Stimulated activated naive CD8-positive, alpha-beta T cell treated with anti-CD3 and anti-CD28 coated beads, Interleukin-15, amount 100 ng/mL, for 72 hours (primary cell): ENCODE measurements around the gene SLC4A1AP.
"Not testable (repeated sequence)": the region's sequence is repeated elsewhere in the genome, so short reads cannot be mapped to it uniquely, and the experiment has no call there.

Source experiments
- ATAC-seq: fragments of 150-1000 bp; cut with Tn5 transposase; 2 replicates; pipeline ENCODE4 v1.10.0; 2021; ENCODE audit warnings: mild to moderate bottlenecking, moderate library complexity
- DNase-seq, 2 donors: peaks; one replicate each; pipeline ENCODE4 v3.0.0; 2021 to 2022
- H3K27ac Mint-ChIP-seq, 2 donors: one replicate each; pipeline ENCODE4 v1.8.0; 2022; ENCODE audit warnings: mild to moderate bottlenecking in 2 of 2, mixed read lengths in 2 of 2, moderate library complexity in 2 of 2
- H3K27me3 Mint-ChIP-seq: one replicate; pipeline ENCODE4 v1.8.0; 2022; ENCODE audit warnings: mixed read lengths
- H3K4me1 Mint-ChIP-seq: one replicate; pipeline ENCODE4 v1.8.0; 2022; ENCODE audit warnings: mild to moderate bottlenecking, mixed read lengths
- H3K4me3 Mint-ChIP-seq, 2 donors: one replicate each; pipeline ENCODE4 v1.8.0; 2022; ENCODE audit warnings: mild to moderate bottlenecking in 2 of 2, mixed read lengths in 2 of 2, moderate library complexity in 1 of 2
- H3K9me3 Mint-ChIP-seq, 2 donors: one replicate each; pipeline ENCODE4 v1.8.0; 2022; ENCODE audit warnings: mixed read lengths in 2 of 2

SLC4A1AP gene, protein sequence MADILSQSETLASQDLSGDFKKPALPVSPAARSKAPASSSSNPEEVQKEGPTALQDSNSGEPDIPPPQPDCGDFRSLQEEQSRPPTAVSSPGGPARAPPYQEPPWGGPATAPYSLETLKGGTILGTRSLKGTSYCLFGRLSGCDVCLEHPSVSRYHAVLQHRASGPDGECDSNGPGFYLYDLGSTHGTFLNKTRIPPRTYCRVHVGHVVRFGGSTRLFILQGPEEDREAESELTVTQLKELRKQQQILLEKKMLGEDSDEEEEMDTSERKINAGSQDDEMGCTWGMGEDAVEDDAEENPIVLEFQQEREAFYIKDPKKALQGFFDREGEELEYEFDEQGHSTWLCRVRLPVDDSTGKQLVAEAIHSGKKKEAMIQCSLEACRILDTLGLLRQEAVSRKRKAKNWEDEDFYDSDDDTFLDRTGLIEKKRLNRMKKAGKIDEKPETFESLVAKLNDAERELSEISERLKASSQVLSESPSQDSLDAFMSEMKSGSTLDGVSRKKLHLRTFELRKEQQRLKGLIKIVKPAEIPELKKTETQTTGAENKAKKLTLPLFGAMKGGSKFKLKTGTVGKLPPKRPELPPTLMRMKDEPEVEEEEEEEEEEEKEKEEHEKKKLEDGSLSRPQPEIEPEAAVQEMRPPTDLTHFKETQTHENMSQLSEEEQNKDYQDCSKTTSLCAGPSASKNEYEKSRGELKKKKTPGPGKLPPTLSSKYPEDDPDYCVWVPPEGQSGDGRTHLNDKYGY

DNA sequence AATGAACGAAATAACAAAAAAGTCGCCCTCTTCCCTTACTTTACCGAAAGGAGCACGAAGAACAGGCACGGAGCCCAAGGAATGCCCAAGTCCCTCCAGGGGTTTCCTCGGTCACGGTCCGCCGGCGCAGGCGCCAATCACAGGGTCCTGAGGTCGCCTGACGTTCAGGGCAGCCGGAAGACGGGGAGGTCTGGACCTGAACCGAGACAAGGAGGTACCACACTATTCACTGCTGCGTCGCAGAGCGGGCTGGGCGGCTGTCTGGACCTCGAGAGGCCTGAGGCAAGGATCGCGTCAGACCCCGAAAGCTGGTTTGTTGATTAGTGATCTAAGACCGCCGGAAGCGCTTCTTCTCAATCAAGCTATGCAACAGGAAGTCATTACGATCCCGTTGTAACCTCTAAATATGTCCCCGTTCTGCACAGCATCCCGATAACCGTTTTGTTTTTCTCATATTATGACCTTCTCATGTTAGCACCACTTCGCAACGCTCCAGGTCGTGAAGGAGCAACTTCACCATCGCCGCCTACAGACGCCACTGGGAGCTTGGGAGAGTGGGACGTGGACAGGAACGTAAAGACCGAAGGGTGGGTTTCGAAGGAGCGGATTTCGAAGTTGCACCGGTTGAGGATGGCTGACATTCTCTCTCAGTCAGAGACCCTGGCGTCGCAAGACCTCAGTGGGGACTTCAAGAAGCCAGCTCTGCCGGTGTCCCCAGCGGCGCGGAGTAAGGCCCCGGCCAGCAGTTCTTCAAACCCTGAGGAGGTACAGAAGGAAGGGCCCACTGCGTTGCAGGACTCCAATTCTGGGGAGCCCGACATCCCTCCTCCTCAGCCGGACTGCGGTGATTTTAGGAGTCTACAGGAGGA lies at the start of gene SLC4A1AP, which contains the start of gene SUPT7L:
Gene SLC4A1AP (plus strand): TSS at position 605 of the 869 bp plus-strand sequence. CDS start 26 bp downstream, at position 631.
Gene SUPT7L (minus strand): TSS at position 330 of the 869 bp plus-strand sequence. CDS start 1,422 bp downstream, outside the sequence.
- H3K27me3 Mint-ChIP-seq: no peaks in the 10 kb centered on the region
- peak within 1 kb of the TSS; percentile 99 to 100 for H3K27ac Mint-ChIP-seq
- H3K4me1 Mint-ChIP-seq: peaks cover 46% of the 10 kb centered on the region
- H3K4me3 Mint-ChIP-seq: peak within 1 kb of the TSS; percentile 99
- H3K9me3 Mint-ChIP-seq: no peaks in the 10 kb centered on the region
- peak; percentile 80 to 82 for DNase-seq
- peak; percentile 92 for ATAC-seq

DNA sequence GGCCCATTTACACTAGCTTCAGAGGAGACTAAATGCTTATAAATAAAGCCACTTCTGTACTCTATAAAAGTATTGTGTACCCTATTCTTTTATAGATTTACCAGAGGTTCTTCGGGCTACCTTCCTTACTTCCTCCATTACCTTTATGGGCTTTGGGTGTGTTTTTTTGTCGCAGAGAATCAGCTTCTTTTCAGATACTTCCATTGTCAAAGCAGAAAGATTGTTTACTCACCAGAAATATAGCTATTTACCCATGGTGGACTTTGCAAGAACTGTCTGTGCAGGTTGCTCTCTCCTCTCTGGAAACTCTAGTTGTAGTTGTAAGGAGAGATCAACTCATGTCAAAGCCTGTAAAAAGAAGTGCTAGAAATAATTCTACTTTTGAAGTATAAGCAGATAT lies 49.7 kb upstream of the SLC4A1AP start:
- H3K27me3 Mint-ChIP-seq: no peaks in the 10 kb centered on the region
- no peak for DNase-seq
- no peaks in the 10 kb centered on the region for H3K4me1 Mint-ChIP-seq
- no peak overlapping the region for H3K4me3 Mint-ChIP-seq
- H3K27ac Mint-ChIP-seq: no peak overlapping the region
- ATAC-seq: no peak
- H3K9me3 Mint-ChIP-seq: no peaks in the 10 kb centered on the region

DNA sequence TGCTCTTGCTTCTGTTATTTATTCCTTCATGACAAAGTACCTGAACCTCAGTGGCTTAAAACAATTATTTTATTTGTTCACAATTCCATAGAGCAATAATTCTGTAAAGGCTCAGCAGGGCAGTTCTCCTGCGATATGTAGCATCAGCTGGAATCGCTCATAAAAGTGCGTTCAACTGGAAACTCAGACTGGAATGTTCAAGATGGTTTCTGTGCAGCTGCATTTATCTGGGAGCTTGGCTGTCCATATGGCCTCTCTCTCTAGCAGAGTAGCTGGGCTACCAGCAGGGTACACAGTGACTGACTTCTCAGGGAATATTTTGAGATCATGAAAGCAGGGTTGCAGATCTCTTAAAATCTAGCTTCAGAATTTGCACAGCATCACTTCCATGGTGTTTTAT lies 48.4 kb upstream of the SLC4A1AP start:
- Mint-ChIP-seq H3K4me1 (no peaks in the 10 kb centered on the region), H3K4me3 (no peak overlapping the region), H3K27me3 (no peaks in the 10 kb centered on the region), H3K27ac (peak overlapping the region in 1 of 2 donors; percentile 43), H3K9me3 (no peaks in the 10 kb centered on the region)
- no peak for ATAC-seq
- no peak for DNase-seq

DNA sequence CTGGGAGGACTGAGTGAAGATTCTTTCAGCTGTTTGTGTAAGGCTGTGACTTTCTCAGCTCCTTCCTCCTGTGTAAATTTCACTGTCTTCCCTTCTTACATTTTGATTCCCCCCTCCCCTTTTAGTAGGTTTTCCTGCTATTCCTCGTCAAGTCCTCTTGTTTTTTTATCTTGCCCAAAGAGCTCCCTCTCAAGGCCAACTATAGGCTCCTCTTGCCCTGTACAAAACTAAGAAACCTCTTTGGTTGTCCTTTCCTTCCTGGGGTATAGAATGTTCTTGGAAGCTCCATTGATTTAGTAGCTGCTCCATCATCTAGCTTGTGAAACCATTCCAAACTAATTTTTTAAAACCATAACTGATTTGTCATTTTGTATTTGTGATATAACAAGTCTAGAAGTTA lies 42.2 kb upstream of the SLC4A1AP start:
- Mint-ChIP-seq H3K9me3 (no peaks in the 10 kb centered on the region), H3K27ac (no peak overlapping the region), H3K4me3 (no peak overlapping the region), H3K4me1 (no peaks in the 10 kb centered on the region), H3K27me3 (no peaks in the 10 kb centered on the region)
- ATAC-seq (no peak), DNase-seq (no peak)

DNA sequence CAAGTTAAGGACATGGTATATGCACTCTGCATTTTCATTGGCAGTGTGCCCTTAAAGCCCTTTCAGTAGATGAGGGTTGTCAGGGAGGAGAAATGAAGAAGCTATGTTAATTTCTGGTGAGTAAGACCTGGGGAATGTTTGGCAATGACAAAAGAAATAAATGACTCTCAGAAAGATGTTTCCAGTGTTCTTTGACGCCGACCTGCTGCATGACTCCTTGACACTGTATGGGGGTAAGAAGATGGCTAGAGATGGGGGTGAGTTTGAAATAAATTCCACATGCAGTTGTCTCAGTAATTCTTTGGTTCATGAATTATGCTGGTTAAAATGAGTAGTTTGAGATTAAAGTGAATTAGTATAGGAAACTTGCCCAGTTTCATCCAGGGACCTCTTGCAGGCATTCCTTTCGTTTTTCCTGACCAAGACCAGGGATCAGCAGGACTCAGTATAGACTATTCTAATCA lies 40.7 kb upstream of the SLC4A1AP start:
- DNase-seq: no peak
- Mint-ChIP-seq H3K4me1 (no peaks in the 10 kb centered on the region), H3K4me3 (no peak overlapping the region), H3K9me3 (no peaks in the 10 kb centered on the region), H3K27me3 (no peaks in the 10 kb centered on the region), H3K27ac (no peak overlapping the region)
- ATAC-seq: no peak

DNA sequence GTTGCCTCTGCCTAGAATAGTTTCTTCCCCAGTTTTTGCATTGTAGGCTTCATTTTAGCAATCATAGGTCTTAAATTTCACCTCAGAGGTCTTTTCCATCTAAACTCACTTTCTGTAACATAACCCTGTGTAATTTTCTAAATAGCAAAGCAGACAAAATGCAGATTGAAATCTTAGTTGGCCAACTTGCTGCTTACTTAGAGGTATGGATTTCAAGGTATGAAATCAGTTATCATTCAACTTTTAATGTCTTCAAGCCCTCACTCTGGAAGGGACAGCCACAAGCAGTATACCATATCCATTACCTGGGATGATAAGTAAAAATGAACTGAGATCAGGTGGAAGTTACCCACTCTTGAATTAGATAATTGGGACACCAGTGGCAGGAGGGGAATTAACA lies 38.7 kb upstream of the SLC4A1AP start:
- no peak for ATAC-seq
- H3K27ac Mint-ChIP-seq: peak overlapping the region in 1 of 2 donors; percentile 2
- H3K4me1 Mint-ChIP-seq: peaks cover 6% of the 10 kb centered on the region
- H3K9me3 Mint-ChIP-seq: no peaks in the 10 kb centered on the region
- DNase-seq: no peak
- no peaks in the 10 kb centered on the region for H3K27me3 Mint-ChIP-seq
- no peak overlapping the region for H3K4me3 Mint-ChIP-seq

DNA sequence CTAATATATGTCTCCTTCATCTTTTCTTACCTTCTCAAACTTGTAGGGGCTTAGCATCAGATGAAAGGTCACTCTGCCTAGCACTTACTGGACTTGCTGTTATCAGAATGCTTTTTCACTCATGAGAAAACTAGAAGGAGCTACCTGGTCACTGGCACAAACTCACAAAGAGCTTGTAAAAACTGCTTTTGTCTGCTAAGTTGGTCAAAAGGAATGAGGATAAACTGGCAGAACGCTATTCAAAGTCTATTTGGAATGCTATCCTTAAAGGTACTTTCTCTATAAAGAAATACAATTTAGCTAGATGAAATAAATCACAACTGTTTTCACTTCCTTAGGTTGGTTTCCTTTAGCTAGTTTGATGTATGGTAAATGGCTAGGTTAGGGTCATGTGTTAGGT lies 37.4 kb upstream of the SLC4A1AP start:
- ATAC-seq, H3K27me3 Mint-ChIP-seq, H3K27ac Mint-ChIP-seq, H3K9me3 Mint-ChIP-seq, H3K4me3 Mint-ChIP-seq, DNase-seq: not testable (repeated sequence)
- peaks cover 20% of the 10 kb centered on the region for H3K4me1 Mint-ChIP-seq

DNA sequence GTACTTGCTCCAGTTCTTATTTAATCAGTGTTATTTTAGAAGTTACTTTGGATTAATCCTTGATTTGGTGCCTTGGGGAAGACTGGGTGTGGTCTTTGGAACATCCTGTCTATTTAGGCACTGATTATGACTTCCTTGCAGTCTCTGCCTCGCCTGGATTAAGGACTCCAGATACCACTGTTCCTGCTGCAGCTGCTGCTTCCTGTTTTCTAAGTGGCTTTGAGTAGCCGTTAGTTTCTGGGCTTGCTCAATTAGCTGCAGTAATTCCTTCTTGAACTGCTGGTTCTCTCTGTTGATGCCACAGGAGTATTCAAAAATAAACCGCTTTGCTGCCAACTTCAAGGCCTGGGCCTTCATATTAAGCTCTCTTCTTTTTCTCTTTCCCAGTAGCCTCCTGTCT lies 36.8 kb upstream of the SLC4A1AP start:
- H3K27ac Mint-ChIP-seq, DNase-seq, H3K4me3 Mint-ChIP-seq, H3K9me3 Mint-ChIP-seq, H3K27me3 Mint-ChIP-seq, ATAC-seq: not testable (repeated sequence)
- H3K4me1 Mint-ChIP-seq: peaks cover 20% of the 10 kb centered on the region

DNA sequence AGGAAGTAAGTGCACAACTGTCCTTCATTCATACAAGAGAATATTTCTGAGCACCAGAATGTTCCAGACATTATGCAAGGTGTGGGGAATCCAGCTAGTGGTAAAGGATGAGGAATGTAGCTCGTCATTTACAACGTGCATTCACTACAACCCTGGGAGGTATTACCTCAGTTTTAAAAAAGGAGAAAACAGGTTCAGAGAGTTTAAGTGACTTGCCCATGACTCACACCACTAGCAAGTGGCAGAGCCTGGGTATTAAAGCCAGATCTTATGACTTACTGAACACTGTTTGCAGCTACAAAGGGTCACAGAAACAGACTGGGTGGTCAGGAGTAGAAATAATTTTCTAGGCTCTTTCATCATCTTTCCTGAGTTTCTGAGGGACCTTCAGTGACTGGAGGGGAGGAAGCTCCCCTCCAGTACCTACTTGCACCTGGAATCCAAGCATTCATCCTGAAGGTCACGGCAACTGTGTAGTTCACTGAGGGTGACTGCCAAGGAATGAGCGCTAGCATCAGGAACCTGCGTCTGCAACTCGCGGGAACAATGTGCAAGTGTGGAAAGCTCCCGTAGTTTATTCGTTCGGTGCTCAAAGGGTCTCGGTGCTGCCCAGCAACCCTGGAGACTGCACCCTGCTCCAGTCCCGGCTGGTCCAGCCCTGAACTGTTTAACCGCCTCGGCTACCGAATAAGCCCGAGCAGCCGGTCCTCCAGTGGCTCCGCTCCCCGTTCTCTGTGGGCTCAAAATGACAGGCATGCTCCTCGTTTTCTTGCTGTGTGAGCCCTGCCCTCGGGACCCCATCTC lies 35.5 kb upstream of the SLC4A1AP start:
- no peak for DNase-seq
- Mint-ChIP-seq H3K9me3 (no peaks in the 10 kb centered on the region), H3K27ac (peak overlapping the region in 1 of 2 donors; percentile 5), H3K4me1 (peaks cover 20% of the 10 kb centered on the region), H3K27me3 (no peaks in the 10 kb centered on the region), H3K4me3 (no peak overlapping the region)
- ATAC-seq: peak; percentile 62

DNA sequence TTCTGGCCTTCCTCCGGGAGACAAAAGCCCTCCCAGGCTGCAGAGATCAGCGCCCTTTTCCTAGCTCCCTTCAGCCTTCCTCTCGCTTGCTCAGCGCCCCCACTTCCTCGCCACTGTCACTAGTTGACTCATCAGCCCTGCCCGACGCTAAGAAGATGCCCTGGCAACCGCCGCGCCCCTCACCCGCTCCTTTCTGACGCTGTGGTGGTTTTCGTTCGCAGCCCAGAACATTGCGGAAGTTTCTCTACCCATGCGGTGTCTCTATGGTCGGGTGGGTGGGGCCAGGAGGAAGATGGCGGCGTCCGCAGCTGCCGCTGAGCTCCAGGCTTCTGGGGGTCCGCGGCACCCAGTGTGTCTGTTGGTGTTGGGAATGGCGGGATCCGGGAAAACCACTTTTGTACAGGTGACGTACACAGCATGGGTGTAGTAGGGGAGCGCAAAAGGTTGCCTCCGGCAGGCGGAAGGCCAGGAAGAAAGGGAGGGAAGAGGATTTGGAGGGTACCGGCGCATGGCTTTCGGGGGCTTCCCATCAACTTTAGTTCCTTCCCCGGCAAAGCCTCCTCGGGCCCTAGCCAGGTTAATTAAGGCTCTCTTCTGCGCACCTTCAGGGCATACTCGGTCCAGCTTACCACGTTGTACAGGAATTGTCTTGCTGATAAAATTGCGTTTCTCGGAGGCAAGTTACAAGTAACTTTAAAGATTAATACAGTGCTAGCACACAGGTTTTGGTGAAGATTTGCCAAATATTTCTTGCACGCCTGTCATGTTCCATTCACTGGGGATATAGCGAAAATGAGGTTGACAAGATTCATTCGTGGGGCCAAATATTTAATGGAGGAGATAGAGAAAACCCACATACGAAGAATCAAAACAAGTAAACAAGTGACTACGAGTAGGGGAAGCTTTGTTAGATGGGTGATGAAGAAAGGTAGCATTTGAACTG lies 34.7 kb upstream of the SLC4A1AP start, which contains the start of the genes CCDC121 and GPN1:
Gene CCDC121 (minus strand): TSS at position 246 of the 943 bp plus-strand sequence. CDS start 1,213 bp downstream, outside the sequence.
Gene GPN1 (plus strand): TSS at position 284 of the 943 bp plus-strand sequence. CDS start 9 bp downstream, at position 293.
- peak; percentile 100 for ATAC-seq
- peak; percentile 92 to 96 for DNase-seq
- H3K9me3 Mint-ChIP-seq: no peaks in the 10 kb centered on the region
- no peak within 1 kb of the TSS for H3K4me3 Mint-ChIP-seq
- no peaks in the 10 kb centered on the region for H3K27me3 Mint-ChIP-seq
- peak within 1 kb of the TSS in 1 of 2 donors; percentile 5 for H3K27ac Mint-ChIP-seq
- peaks cover 20% of the 10 kb centered on the region for H3K4me1 Mint-ChIP-seq

DNA sequence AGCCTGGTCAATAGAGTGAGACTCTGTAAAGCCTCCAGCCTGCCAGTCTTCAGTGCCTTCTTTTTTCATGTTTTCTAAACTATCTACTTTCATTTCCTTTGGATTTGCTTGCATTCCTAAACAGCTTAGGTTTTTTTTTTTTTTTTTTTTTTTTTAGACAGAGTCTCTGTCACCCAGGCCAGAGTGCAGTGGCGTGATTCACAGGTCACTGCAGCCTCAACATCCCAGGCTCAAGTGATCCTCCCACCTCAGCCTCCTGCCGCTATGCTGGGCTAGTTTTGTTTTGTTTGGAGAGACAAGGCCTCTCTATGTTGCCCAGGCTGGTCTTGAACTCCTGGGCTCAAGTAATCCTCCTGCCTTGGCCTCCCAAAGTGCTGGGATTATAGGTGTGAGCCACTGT lies 33.4 kb upstream of the SLC4A1AP start:
- Mint-ChIP-seq H3K4me1 (peaks cover 20% of the 10 kb centered on the region), H3K27ac (peak overlapping the region; percentile 24 to 43)
- not testable (repeated sequence) for H3K27me3 Mint-ChIP-seq, H3K9me3 Mint-ChIP-seq, ATAC-seq, DNase-seq, H3K4me3 Mint-ChIP-seq

DNA sequence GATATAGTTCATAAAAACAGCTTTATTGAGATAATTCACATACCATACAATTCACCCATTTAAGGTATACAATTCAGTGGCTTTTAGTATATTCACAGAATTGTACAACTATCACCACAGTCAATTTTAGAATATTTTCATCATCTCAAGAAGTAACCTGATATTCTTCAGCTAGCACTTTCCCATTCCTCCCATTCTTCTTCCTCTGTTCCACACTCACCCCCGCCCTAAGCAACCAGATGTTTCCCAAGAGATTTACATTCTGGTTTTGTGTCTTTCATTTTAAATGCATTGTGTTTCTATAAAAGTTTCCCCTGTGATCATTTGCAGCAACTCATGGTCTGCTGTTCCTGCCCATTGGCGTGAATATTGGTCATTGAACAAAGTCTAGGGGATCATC lies 29.4 kb upstream of the SLC4A1AP start:
- Mint-ChIP-seq H3K4me1 (peaks cover 43% of the 10 kb centered on the region), H3K9me3 (no peaks in the 10 kb centered on the region), H3K4me3 (no peak overlapping the region), H3K27me3 (no peaks in the 10 kb centered on the region), H3K27ac (no peak overlapping the region)
- ATAC-seq (no peak), DNase-seq (no peak)

DNA sequence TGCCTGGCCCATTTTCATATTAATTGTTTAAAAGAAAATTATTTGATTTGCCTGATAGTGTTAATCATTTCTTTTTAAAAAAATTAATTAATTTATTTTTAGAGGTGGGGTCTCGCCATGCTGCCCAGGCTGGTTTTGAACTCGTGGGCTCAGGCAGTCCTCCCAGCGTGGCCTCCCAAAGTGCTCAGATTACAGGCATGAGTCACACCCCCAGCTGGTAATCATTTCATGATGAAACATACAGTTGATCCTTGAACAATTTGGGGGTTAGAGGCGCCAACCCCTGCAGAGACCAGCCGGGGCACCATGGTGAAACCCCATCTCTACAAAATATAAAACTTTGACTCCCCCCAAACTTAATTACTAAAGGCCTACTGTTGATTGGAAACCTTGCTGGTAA lies 26.9 kb upstream of the SLC4A1AP start:
- Mint-ChIP-seq H3K4me3 (no peak overlapping the region), H3K27ac (no peak overlapping the region), H3K27me3 (no peaks in the 10 kb centered on the region), H3K4me1 (peaks cover 25% of the 10 kb centered on the region), H3K9me3 (no peaks in the 10 kb centered on the region)
- no peak for DNase-seq
- ATAC-seq: no peak
